CD1c-positive myeloid dendritic cell (primary cell): ENCODE results near the gene RBM6.

Experiments used
- DNase-seq: peaks from one replicate; pipeline ENCODE4 v3.0.0-alpha.2; 2016; ENCODE audit errors: extremely low spot score

Gene RBM6

GRCh38 chr3:50095352-50095998 lies 155.5 kb downstream of the RBM6 start:
- no peak for DNase-seq

DNA sequence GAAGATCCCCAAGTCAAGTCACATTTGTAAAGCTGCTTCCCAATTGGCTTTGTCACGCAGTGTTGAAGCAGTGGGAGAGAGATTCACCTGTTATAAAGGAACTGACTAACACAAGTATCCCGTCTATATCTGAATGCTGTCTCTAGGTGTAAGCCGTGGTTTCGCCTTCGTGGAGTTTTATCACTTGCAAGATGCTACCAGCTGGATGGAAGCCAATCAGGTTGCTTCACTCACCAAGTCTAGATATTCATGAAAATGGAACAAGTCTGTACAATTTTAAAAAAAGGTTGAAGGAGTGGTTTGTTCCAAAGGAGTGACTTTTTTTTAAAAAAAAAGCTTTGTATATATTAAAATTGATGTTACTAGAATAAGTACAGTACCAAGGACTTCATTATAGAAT lies 160.4 kb downstream of the RBM6 start:
- no peak for DNase-seq

DNA sequence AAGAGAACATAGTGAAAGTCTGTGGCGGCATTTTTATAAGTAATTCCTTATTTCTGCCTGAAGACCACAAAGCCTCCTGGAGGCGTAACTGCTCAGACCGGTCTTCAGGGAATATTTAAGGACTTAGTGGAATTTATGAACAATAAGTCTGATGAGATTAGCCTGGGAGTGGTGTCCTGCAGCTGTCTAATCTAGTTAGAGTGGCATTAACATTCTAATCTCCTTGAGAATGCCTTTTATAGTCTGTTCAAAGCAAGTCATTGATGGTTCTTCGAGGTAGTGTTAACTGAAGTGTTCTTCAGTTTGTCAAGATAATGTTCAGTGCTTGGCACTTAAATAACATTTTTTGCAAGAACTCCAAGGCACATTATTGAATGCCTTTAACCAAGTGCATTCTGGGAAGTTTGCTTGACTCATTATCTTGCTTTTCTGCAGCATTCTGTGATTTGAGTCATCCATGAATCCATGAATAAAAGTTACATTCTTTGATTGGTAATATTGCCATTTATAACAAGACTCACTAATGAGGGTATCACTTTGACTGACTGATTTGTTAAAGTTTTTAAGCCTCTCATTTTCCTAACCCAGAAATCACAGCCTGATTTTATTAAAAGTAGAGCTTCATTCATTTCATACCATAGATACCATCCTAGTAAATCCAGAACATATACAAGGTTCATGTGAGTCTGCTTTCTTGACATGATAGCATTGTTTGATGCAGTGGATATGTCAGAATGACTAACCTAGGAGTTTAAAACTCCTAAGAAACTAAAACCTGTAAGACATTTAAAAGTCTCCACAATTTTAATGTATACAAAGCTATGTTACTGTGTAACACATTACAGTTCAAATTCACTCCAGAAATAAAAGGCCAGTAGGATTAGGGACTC lies 161.3 kb downstream of the RBM6 start:
- DNase-seq = no peak

DNA sequence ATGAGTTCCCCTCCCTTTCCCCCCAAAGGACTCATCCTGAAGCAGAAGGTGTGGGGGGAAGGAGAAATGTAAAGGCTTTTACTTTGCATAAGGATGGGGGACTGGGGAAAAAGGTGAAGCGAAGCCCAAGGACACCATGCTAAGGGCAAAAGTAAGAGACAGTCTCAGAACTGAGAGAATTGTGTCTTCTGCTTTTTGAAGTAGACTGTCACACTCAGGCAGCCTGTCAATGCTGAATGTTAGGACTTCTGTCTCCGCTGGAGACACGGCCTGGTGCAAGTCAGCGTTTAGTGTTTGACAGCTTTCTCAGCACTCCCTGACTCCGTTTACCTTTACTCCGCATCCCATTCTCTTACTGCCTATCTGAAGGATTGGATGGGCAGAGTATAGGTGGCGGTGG lies 162.6 kb downstream of the RBM6 start:
- DNase-seq = no peak

DNA sequence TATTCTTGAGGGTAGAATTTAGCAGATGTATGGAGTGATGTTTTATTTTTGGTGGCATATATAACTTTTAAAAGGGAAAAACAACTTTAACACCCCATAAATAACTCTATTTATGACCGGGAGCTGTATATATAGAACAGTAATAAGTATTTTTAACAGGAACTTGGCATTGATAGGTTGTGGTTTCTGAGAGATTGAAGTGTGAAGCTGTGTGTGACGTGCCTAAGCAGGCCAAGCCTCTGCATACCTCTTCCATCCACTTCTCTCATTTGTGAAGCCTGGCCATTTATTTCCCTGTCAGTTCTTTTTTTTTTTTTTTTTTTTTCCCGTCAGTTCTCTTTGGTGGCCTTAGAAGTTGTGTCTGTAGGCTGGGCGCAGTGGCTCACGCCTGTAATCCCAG lies 171.8 kb downstream of the RBM6 start:
- DNase-seq = no peak

DNA sequence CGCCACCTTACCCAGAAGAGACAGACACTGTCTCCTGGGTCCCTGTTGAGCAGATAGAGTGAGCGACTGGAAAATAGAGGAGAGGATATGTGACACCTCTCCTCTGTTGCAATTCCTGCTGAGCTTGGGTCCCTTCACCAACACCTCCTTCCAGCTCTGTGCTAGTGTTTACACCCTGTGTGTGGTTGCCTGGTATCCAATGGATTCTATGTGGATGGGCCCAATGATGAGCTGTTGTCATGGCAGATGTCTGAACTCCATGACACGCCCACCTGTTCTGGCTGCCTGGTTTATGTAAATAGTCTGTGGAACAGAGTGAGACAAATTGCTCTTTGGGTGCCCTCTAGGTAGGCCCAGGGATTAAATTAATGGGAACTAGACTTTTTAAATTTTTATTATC lies 172.5 kb downstream of the RBM6 start:
- no peak for DNase-seq

DNA sequence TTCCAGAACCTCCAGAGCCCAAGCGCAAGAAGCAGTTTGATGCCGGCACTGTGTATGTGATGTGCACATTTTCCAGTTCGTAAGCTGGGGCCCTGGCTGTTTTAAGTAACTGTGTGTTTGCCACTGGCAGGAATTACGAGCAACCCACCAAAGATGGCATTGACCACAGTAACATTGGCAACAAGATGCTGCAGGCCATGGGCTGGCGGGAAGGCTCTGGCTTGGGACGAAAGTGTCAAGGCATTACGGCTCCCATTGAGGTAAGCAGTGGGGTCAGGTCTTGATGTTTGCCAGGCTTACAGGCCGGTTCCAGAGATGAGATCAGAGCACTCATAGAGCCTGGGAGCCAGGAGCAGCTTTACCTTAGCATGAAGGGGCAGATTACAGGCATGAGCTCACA lies 177.2 kb downstream of the RBM6 start:
- no peak for DNase-seq

DNA sequence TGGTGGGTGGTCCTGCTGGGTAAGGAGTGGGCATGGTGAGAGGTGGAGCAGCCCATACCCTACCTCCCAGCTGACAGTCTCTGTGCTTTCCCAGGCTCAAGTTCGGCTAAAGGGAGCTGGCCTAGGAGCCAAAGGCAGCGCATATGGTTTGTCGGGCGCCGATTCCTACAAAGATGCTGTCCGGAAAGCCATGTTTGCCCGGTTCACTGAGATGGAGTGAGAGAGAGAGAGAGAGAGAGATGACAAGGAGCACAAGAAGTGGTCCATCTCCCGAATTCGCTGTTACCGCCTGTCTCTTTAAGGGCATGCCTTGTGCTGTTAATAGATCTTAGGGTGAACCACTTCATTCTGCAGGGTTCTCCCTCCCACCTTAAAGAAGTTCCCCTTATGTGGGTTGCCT lies 178.3 kb downstream of the RBM6 start:
- no peak for DNase-seq

DNA sequence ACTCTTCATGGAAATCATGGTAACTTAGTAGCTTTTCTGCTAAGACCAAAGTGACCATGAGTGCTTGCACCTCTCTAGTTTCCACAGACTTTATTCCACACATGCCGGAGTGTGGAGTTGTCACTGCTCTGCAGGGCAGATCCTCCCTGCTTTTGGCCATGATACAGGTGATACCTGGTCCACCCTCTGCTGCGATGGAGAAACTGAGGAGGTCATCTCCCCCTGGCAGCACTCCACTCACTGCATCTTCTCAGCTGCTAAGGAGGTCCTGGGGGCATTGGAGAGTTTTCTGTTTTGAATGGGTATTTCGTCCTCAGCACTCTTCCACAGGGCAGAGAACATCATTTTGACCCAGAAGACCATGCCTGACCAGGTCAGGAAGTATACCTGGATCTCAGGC lies 179.8 kb downstream of the RBM6 start:
- DNase-seq = no peak

GRCh38 chr3:50120364-50121071 lies 180.6 kb downstream of the RBM6 start:
- DNase-seq = no peak

DNA sequence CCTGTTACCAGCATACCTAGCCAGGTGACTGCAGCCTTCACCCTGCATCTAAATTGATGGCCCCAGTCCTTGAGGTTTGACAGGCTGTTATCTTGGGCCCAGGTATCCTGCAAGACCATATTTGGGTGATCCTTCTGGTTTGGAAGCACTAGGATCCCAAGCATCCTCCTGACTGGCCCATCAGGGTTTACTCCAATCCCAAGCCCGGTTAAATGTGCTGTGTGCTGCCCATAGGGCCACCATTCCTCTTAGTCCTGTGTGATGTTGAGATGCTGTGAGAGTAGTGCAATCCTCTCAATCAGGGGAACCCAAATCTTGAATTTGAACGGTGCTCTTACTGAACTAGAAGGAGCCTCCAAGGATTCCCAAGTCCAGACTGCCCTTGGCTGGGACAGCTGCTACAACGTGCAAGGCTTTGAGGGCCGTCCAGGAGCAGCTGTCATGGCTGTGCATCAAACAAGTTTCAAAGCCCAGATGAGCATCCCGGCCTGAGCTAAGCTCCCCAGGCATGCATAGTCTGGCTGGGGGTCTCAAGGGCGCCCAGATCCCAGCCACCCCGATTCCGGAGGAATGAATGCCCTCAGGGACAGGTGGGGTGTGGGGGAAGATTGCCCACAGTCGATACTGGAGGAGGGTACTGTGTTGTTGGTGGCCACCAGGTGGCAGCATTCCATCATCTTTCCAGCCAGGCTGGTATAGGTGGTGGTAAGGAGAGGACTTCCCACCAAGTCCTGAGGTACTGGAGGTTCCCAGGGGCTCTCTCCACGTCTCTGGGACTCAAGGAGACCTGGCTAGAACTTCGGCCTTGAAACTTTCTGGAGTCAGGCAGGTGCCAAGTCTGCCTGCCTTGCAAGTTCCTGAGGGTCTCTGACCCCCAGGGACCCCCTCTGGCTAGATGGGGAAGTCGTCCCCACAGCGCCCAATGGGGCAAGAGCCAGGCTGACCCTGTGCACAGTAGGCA lies 181.4 kb downstream of the RBM6 start:
- peak; percentile 69 for DNase-seq

DNA sequence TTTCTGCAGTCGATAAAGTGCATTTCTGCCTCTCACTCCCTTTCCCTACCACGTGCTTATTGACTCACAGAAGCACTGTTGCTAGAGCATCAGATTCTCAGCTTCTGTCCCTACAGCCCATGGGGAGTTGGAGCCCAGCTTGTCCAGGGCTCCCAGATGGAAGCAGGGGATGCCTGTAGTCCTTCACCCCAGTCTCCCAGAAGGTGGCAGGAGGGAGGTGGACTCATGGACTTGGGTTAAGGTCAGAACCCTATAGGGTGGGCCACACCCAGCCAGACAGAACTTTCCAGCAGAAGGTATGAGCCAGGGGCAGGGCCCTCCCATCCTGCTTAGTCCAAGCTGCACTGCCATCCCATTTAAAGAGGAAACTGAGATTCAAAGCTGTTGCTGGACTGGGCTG lies 182.1 kb downstream of the RBM6 start:
- DNase-seq = no peak

GRCh38 chr3:50122661-50123391 lies 182.9 kb downstream of the RBM6 start:
- DNase-seq = no peak

DNA sequence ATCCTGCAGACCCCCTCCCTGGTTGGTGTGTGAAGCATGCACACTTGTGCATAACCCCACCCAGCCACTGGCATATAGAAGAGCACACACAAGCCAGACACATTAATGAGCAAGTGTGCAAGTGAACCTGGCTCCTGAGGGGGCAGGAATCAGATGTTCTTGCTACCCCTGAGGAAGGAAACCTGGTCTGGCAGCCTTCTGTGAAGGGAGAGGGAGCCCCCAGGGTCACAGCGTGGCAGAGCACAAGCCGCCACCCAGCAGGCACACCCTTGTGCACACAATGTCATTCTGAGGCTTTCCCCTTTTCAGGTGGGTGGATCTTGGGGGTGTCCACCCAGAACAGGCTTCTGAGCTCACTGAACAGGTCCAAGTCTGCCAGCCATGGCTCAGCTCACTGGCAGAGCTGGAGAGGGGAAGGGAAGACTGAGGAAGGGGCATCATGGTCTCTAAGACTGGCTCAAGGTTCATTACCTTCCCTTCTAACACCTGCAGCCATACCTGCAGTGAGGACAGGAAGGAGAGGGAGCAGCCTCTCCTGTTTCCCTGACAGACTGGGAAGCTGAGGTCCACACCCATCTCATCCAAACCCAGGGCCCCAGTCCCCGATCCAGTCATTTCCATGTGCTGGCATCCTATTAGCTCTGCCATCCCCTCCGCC lies 183.6 kb downstream of the RBM6 start:
- DNase-seq = no peak

DNA sequence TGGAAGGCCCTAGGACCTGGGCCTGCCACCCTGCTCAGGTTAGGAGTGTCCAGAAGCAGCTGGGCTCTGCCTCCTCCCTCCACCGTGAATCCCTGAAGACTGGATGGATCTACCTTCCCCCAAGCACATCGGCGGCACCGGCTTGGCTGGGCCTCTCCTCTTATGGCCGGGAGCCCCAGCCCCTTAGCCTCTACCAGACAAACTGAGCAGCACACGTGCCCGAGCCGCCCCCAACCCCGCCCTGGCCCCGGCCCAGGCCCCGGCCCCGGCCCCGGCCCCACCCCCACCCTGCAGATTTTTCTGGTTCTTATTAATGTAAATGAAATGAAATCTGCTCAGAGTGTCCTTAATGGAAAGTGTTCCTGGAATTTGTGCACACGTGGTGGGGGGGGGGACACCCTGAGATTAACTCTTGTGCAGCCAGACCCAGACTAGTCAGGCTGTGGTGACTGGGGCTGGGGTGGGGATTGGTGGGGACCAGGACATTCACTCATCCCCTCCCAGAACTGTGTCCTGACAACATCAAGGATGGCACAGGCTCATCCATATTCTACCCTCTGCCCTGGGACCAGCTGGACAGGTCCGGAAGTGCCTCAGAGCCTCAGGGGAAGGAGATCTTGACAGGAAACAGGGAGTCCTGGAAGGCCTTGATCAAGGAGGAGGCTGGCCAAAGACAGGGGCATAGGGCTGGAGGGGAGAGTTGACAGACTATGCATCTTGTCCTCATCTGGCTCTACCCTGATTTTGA lies 184.3 kb downstream of the RBM6 start:
- DNase-seq = no peak

- DNase-seq = no peak
Measured at GRCh38 chr3:50124800-50125178, 184.8 kb downstream of the RBM6 start.

DNA sequence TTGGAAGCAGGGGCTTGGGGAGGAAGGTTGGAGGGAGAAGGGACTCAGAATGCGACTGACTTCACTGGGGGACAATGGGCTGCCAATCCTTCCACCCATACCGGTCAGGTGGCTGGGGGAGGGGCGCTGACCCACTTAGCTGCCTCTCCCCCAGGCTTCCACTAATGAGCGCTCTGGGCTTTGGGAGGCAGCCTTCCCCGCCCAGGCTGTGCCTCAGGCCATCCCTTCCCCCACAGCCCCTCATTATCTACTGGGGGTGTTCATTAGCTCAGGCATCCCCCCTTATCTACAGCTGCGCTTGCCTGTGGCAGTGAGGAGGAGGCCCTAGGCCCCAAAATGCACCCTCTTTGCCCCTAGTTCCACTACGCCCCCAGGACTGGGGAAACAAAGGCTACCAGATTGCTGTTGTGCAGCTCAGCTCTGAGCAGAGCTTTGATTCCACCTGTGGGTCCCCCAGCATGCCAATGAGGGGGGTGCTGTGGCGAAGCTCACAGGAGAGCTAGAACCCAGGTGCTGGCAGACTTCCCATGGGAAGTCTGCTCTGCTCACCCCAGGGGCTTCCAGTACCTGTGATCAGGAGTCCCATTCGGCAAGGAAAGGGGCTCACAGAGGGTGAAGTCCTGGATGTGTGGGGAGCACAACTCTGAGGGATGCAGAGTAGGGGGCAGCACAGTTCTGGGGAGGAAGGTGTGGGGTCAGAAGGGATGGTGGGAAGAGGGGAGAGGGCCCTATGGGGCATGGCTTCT lies 185.8 kb downstream of the RBM6 start:
- DNase-seq = no peak

- DNase-seq = no peak
Measured at GRCh38 chr3:50126287-50127211, 186.6 kb downstream of the RBM6 start.
